ENCODE data around the gene HAAO. TPM values are rescaled to one million over a fixed set of nuclear protein-coding genes. Genes with fewer than 3 reads are reported as not detected.

HAAO gene
- total RNA-seq, 4 donors from 2014 or later: 15.7 to 96.9 (median 49.7) TPM

- Histone ChIP-seq H3K4me1 (peaks cover 0 to 5% (median 4%) of the 10 kb centered on the region in 4 donors), H3K27ac (peak overlapping the region; percentile 91 to 100 (median 98)), H3K27me3 (no peaks in the 10 kb centered on the region), H3K36me3 (no peaks in the 10 kb centered on the region), H3K4me3 (peak overlapping the region; percentile 50 to 90 (median 58)), H3K9me3 (no peaks in the 10 kb centered on the region)
- TF ChIP-seq POLR2A (IDR thresholded peaks at IDR 0.05) (no peak), CTCF (IDR thresholded peaks at IDR 0.05) (no peak)
- peak; percentile 59 to 71 (median 65) for DNase-seq
Measured at GRCh38 chr2:42810971-42811811, 18.8 kb upstream of the HAAO start.

GRCh38 chr2:42810121-42810970, 18.0 kb upstream of the HAAO start:
- H3K9me3 ChIP-seq: no peaks in the 10 kb centered on the region
- no peaks in the 10 kb centered on the region for H3K36me3 ChIP-seq
- H3K4me3 ChIP-seq: peak overlapping the region; percentile 50 to 90 (median 58)
- TF ChIP-seq POLR2A (IDR thresholded peaks at IDR 0.05) (peak; percentile 77 to 85), CTCF (IDR thresholded peaks at IDR 0.05) (peak in 1 of 6 experiments; percentile 2)
- peaks cover 0 to 5% (median 4%) of the 10 kb centered on the region in 4 donors for H3K4me1 ChIP-seq
- H3K27me3 ChIP-seq: no peaks in the 10 kb centered on the region
- peak; percentile 93 to 98 (median 98) for DNase-seq
- peak overlapping the region; percentile 91 to 100 (median 98) for H3K27ac ChIP-seq

- Histone ChIP-seq H3K4me1 (peaks cover 0 to 5% (median 4%) of the 10 kb centered on the region in 4 donors), H3K36me3 (no peaks in the 10 kb centered on the region), H3K4me3 (peak overlapping the region; percentile 50 to 90 (median 58)), H3K27me3 (no peaks in the 10 kb centered on the region), H3K9me3 (no peaks in the 10 kb centered on the region), H3K27ac (peak overlapping the region; percentile 91 to 100 (median 98))
- DNase-seq: peak in 2 of 3 donors; percentile 74 to 90
- peak; percentile 12 to 54 (median 50) for TF ChIP-seq CTCF (IDR thresholded peaks at IDR 0.05)
- TF ChIP-seq POLR2A (IDR thresholded peaks at IDR 0.05): no peak
Measured at GRCh38 chr2:42809819-42810120, 17.4 kb upstream of the HAAO start.

GRCh38 chr2:42809131-42809818, 16.9 kb upstream of the HAAO start:
- Histone ChIP-seq H3K36me3 (no peaks in the 10 kb centered on the region), H3K27ac (peak overlapping the region; percentile 91 to 100 (median 98)), H3K9me3 (no peaks in the 10 kb centered on the region), H3K4me3 (peak overlapping the region; percentile 50 to 90 (median 58)), H3K27me3 (no peaks in the 10 kb centered on the region), H3K4me1 (peaks cover 0 to 5% (median 4%) of the 10 kb centered on the region in 4 donors)
- no peak for TF ChIP-seq CTCF (IDR thresholded peaks at IDR 0.05)
- TF ChIP-seq POLR2A (IDR thresholded peaks at IDR 0.05): no peak
- DNase-seq: no peak

GRCh38 chr2:42808301-42808700, 15.9 kb upstream of the HAAO start:
- Histone ChIP-seq H3K36me3 (no peaks in the 10 kb centered on the region), H3K4me3 (no peak overlapping the region), H3K4me1 (peaks cover 0 to 5% (median 4%) of the 10 kb centered on the region in 4 donors), H3K27me3 (no peaks in the 10 kb centered on the region), H3K27ac (no peak overlapping the region), H3K9me3 (no peaks in the 10 kb centered on the region)
- no peak for TF ChIP-seq POLR2A (IDR thresholded peaks at IDR 0.05)
- TF ChIP-seq CTCF (IDR thresholded peaks at IDR 0.05): no peak
- no peak for DNase-seq

Data from Peyer's patch (tissue), 4 donors.